Endothelial cell of umbilical vein (primary cell): ENCODE measurements around the gene TBC1D23.

ENCODE experiments used
- POLR2A ChIP-seq: IDR thresholded peaks from 2 replicates; pipeline ENCODE4 v1.6.1; 2012; ENCODE audit warnings: low read depth, mild to moderate bottlenecking, control low read depth, low read length
- TF ChIP-seq, protein P1 (sequence below), 2 donors: IDR thresholded peaks; 1 replicate in 1 of 2; 2 replicates in 1 of 2; pipeline ENCODE4 v1.5.1; 2011; ENCODE audit warnings: low read length in 2 of 2, mild to moderate bottlenecking in 2 of 2, moderate library complexity in 2 of 2, control low read depth in 1 of 2, inconsistent platforms in 1 of 2, low read depth in 1 of 2; ENCODE audit not compliant: insufficient read depth in 1 of 2; ENCODE audit errors: extremely low read depth in 1 of 2

DNA sequence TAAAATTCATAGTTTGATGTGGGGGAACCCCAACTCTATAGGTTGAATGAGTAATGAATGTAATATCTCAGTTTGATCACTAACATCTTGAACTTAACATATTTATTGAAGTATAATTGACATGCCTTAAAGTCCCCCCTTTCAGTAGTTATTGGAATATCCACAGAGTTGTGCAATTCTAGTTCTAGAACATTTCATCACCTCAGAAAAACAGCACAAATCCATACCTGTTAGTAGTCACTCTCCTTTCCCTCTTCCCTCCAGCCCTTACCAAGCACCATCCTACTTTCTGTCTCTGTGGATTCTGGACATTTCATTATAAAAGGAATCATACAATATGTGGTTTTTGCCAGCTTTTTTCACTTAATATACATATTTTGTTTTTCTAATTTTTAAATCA lies 65.0 kb downstream of the TBC1D23 start:
- TF ChIP-seq, protein P1, sequence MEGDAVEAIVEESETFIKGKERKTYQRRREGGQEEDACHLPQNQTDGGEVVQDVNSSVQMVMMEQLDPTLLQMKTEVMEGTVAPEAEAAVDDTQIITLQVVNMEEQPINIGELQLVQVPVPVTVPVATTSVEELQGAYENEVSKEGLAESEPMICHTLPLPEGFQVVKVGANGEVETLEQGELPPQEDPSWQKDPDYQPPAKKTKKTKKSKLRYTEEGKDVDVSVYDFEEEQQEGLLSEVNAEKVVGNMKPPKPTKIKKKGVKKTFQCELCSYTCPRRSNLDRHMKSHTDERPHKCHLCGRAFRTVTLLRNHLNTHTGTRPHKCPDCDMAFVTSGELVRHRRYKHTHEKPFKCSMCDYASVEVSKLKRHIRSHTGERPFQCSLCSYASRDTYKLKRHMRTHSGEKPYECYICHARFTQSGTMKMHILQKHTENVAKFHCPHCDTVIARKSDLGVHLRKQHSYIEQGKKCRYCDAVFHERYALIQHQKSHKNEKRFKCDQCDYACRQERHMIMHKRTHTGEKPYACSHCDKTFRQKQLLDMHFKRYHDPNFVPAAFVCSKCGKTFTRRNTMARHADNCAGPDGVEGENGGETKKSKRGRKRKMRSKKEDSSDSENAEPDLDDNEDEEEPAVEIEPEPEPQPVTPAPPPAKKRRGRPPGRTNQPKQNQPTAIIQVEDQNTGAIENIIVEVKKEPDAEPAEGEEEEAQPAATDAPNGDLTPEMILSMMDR (IDR thresholded peaks at IDR 0.05; ENCODE audit: extremely low read depth in 1 of 2, insufficient read depth in 1 of 2, low read depth in 1 of 2, low read length in 2 of 2) = no peak
- no peak for TF ChIP-seq POLR2A
